ENCODE data around the gene FTSJ1.
"Not testable (repeated sequence)": the region's sequence is repeated elsewhere in the genome, so short reads cannot be mapped to it uniquely, and the experiment has no call there.

The FTSJ1 gene

DNA sequence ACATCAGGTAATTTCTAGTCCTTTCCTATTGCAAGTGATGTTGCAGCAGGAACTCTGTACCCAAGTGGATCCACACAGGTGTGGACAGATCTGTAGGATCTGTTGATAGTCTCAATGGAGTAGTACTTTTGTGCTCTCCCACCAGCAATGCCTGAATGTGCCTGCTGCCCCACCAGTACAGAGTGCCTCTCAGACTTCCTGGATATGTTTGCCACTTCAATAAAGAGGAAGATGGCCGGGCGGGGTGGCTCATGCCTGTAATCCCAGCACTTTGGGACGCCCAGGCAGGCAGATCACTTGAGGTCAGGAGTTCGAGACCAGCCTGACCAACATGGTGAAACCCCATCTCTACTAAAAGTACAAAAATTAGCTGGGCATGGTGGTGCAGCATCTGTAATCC is 43.5 kb downstream of the FTSJ1 start:
- H2BK12ac ChIP-seq (ENCODE audit: low read length in 2 of 2); H3K9ac ChIP-seq (ENCODE audit: low read length); H3K14ac ChIP-seq (ENCODE audit: low read length in 2 of 2); H2BK120ac ChIP-seq (ENCODE audit: low read depth, low read length); H4K8ac ChIP-seq (ENCODE audit: low read length); H3K27me3 ChIP-seq (ENCODE audit: control insufficient read depth in 1 of 2, insufficient read depth in 1 of 2, low read length in 2 of 2); H3K18ac ChIP-seq (ENCODE audit: low read depth in 1 of 2, low read length in 2 of 2); H3K79me1 ChIP-seq (replicated peaks; ENCODE audit: low read length, poor library complexity, severe bottlenecking); H3K4me2 ChIP-seq (ENCODE audit: low read length, poor library complexity, severe bottlenecking); H2AFZ ChIP-seq (ENCODE audit: low read depth, low read length); H3K9me3 ChIP-seq (ENCODE audit: control insufficient read depth, low read length); H4K91ac ChIP-seq (ENCODE audit: low read length); DNase-seq; H3K27ac ChIP-seq (ENCODE audit: low read length, poor library complexity, severe bottlenecking); H3K4me3 ChIP-seq (ENCODE audit: insufficient read depth in 1 of 2, low read depth in 1 of 2, low read length in 2 of 2); H2BK5ac ChIP-seq (ENCODE audit: low read depth, low read length, poor library complexity, severe bottlenecking); H2BK15ac ChIP-seq (ENCODE audit: low read depth, poor library complexity, severe bottlenecking); H3K23ac ChIP-seq (ENCODE audit: low read length in 2 of 2); H2AK5ac ChIP-seq (ENCODE audit: low read length, severe bottlenecking); H3K4ac ChIP-seq (ENCODE audit: low read depth in 1 of 2, low read length in 2 of 2); H3K4me1 ChIP-seq (ENCODE audit: control insufficient read depth, insufficient read depth, low read depth, low read length): not testable (repeated sequence)
- H3K36me3 ChIP-seq (ENCODE audit: control insufficient read depth in 1 of 2, insufficient read depth in 2 of 2, low read depth in 1 of 2, low read length in 2 of 2), result peaks cover 17 to 25% of the 10 kb centered on the region in 2 experiments
- WGBS, result 90% methylated on average over 3 of the region's 4 CpGs

DNA sequence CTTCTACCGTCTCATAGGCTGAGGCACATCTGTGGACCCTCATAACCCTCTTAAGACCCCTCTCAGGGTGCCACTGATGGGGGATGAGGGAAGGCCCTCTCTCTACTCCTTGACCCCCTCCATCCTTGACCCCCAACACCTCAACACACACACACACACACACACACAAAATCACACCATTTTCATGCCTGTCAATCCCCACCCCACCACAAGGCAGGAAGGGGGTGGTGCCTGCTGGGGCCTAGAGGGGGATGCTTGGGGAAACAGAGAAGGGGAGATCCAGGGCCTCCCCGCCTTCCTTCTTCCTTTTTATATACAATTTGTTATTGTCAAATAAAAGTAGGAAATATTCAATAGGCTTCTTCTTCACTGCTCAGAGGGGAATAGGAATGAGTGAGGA is 44.5 kb downstream of the FTSJ1 start:
- Histone ChIP-seq H3K4me2 (ENCODE audit: low read length, poor library complexity, severe bottlenecking) (no peak overlapping the region), H3K27me3 (ENCODE audit: control insufficient read depth in 1 of 2, insufficient read depth in 1 of 2, low read length in 2 of 2) (no peaks in the 10 kb centered on the region), H3K4ac (ENCODE audit: low read depth in 1 of 2, low read length in 2 of 2) (peak overlapping the region in 1 of 2 experiments; percentile 58), H3K4me3 (ENCODE audit: insufficient read depth in 1 of 2, low read depth in 1 of 2, low read length in 2 of 2) (no peak overlapping the region), H4K91ac (ENCODE audit: low read length) (no peak overlapping the region), H3K79me1 (replicated peaks; ENCODE audit: low read length, poor library complexity, severe bottlenecking) (peaks cover 4% of the 10 kb centered on the region), H3K23ac (ENCODE audit: low read length in 2 of 2) (no peak overlapping the region), H2BK15ac (ENCODE audit: low read depth, poor library complexity, severe bottlenecking) (no peak overlapping the region), H3K9me3 (ENCODE audit: control insufficient read depth, low read length) (no peaks in the 10 kb centered on the region), H2BK12ac (ENCODE audit: low read length in 2 of 2) (no peak overlapping the region), H2BK120ac (ENCODE audit: low read depth, low read length) (no peak overlapping the region), H2AK5ac (ENCODE audit: low read length, severe bottlenecking) (no peak overlapping the region), H2AFZ (ENCODE audit: low read depth, low read length) (no peak overlapping the region), H3K36me3 (ENCODE audit: control insufficient read depth in 1 of 2, insufficient read depth in 2 of 2, low read depth in 1 of 2, low read length in 2 of 2) (peaks cover 12 to 18% of the 10 kb centered on the region in 2 experiments), H3K4me1 (ENCODE audit: control insufficient read depth, insufficient read depth, low read depth, low read length) (peaks cover 2% of the 10 kb centered on the region), H3K9ac (ENCODE audit: low read length) (no peak overlapping the region), H3K18ac (ENCODE audit: low read depth in 1 of 2, low read length in 2 of 2) (no peak overlapping the region), H2BK5ac (ENCODE audit: low read depth, low read length, poor library complexity, severe bottlenecking) (no peak overlapping the region), H4K8ac (ENCODE audit: low read length) (no peak overlapping the region), H3K27ac (ENCODE audit: low read length, poor library complexity, severe bottlenecking) (no peak overlapping the region), H3K14ac (ENCODE audit: low read length in 2 of 2) (no peak overlapping the region)
- DNase-seq, result no peak
- no CpG with 5 or more reads among the region's 2 CpGs for WGBS

DNA sequence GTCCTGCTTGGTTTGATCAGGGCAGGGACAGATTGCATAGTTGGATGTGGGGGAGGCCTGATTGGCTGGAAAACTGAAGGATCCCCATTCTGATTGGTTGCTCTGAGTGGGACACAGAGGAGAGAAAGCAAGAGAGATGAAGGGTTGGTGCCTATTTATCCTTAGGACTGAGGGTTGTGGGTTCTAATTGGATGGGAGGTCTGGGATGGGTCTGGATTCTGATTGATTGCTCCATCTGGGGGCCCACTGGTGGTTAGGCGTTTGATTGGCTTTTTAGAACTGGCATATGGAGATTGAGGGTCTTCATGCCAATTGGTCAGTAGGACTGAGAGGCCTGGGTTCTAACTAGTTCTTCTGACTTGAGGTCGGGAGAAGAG is 45.0 kb downstream of the FTSJ1 start:
- peaks cover 4% of the 10 kb centered on the region for H3K79me1 ChIP-seq (replicated peaks; ENCODE audit: low read length, poor library complexity, severe bottlenecking)
- H3K9ac ChIP-seq (ENCODE audit: low read length), result peak overlapping the region; percentile 77
- H3K18ac ChIP-seq (ENCODE audit: low read depth in 1 of 2, low read length in 2 of 2), result no peak overlapping the region
- no peak overlapping the region for H4K8ac ChIP-seq (ENCODE audit: low read length)
- no peak overlapping the region for H3K4ac ChIP-seq (ENCODE audit: low read depth in 1 of 2, low read length in 2 of 2)
- H3K4me1 ChIP-seq (ENCODE audit: control insufficient read depth, insufficient read depth, low read depth, low read length), result peaks cover 2% of the 10 kb centered on the region
- peak overlapping the region; percentile 74 for H3K4me2 ChIP-seq (ENCODE audit: low read length, poor library complexity, severe bottlenecking)
- peaks cover 11 to 13% of the 10 kb centered on the region in 2 experiments for H3K36me3 ChIP-seq (ENCODE audit: control insufficient read depth in 1 of 2, insufficient read depth in 2 of 2, low read depth in 1 of 2, low read length in 2 of 2)
- H2BK120ac ChIP-seq (ENCODE audit: low read depth, low read length), result no peak overlapping the region
- no peak overlapping the region for H3K14ac ChIP-seq (ENCODE audit: low read length in 2 of 2)
- no peaks in the 10 kb centered on the region for H3K27me3 ChIP-seq (ENCODE audit: control insufficient read depth in 1 of 2, insufficient read depth in 1 of 2, low read length in 2 of 2)
- no peak for DNase-seq
- H3K9me3 ChIP-seq (ENCODE audit: control insufficient read depth, low read length), result no peaks in the 10 kb centered on the region
- no peak overlapping the region for H4K91ac ChIP-seq (ENCODE audit: low read length)
- H2BK5ac ChIP-seq (ENCODE audit: low read depth, low read length, poor library complexity, severe bottlenecking), result no peak overlapping the region
- no peak overlapping the region for H3K27ac ChIP-seq (ENCODE audit: low read length, poor library complexity, severe bottlenecking)
- H2BK15ac ChIP-seq (ENCODE audit: low read depth, poor library complexity, severe bottlenecking), result no peak overlapping the region
- WGBS, result 51% methylated on average over 2 of the region's 2 CpGs
- no peak overlapping the region for H3K23ac ChIP-seq (ENCODE audit: low read length in 2 of 2)
- H2BK12ac ChIP-seq (ENCODE audit: low read length in 2 of 2), result no peak overlapping the region
- no peak overlapping the region for H2AFZ ChIP-seq (ENCODE audit: low read depth, low read length)
- peak overlapping the region in 1 of 2 experiments; percentile 76 for H3K4me3 ChIP-seq (ENCODE audit: insufficient read depth in 1 of 2, low read depth in 1 of 2, low read length in 2 of 2)
- no peak overlapping the region for H2AK5ac ChIP-seq (ENCODE audit: low read length, severe bottlenecking)

DNA sequence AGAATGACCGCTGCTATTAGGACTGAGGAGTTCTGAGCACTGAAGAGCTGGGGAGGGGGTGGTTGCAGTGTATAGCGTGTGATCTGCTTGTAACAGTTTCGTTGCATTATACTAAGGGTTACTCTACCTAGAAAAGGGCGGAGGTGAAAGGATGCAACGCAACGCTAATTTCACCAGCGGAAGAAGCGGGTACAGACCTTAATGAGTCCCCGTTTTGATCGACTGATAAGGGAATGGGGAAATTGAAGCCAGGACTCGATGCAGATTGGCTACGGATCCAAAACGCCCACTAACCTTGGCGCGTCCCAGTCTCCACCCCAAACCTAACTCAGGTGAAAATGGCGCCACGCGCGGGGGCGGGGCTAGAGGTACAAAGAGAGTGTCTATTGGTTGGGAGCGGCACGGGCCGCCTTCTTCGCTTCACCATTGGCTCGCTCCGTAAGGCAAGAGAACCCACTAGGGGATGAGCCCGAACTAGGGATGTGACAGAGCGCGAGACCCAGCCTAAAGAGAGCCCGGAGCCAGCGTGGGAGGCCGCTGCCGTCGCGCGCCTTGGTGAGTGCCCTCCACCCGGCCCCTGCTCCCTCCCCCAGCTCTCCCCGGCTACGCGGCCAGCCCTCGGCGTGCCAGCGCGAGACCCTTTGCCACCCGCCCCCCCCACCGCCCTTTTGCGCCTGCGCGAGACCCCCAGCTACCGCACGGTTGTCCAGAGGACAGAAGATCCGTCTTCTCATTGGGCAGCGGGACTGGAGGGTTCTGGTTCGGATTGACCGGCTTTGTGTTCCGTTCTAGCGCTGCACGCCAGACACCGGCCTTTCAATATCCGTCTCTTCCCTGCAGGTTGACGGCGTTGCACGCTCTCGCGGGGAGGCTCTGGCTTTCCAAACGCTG is 45.6 kb downstream of the FTSJ1 start, which contains the start of gene EBP:
EBP (plus strand) TSS at position 456 of the 891 bp plus-strand sequence. CDS start 1,964 bp downstream, outside the sequence.
- peak within 1 kb of the TSS; percentile 39 for H2AFZ ChIP-seq (ENCODE audit: low read depth, low read length)
- H2BK12ac ChIP-seq (ENCODE audit: low read length in 2 of 2), result no peak within 1 kb of the TSS
- no peaks in the 10 kb centered on the region for H3K9me3 ChIP-seq (ENCODE audit: control insufficient read depth, low read length)
- peaks cover 4% of the 10 kb centered on the region for H3K79me1 ChIP-seq (replicated peaks; ENCODE audit: low read length, poor library complexity, severe bottlenecking)
- no peak within 1 kb of the TSS for H2AK5ac ChIP-seq (ENCODE audit: low read length, severe bottlenecking)
- peaks cover 9 to 10% of the 10 kb centered on the region in 2 experiments for H3K36me3 ChIP-seq (ENCODE audit: control insufficient read depth in 1 of 2, insufficient read depth in 2 of 2, low read depth in 1 of 2, low read length in 2 of 2)
- H2BK15ac ChIP-seq (ENCODE audit: low read depth, poor library complexity, severe bottlenecking), result peak within 1 kb of the TSS; percentile 28
- H3K27ac ChIP-seq (ENCODE audit: low read length, poor library complexity, severe bottlenecking), result peak within 1 kb of the TSS; percentile 69
- H3K4ac ChIP-seq (ENCODE audit: low read depth in 1 of 2, low read length in 2 of 2), result peak within 1 kb of the TSS in 1 of 2 experiments; percentile 7
- H2BK5ac ChIP-seq (ENCODE audit: low read depth, low read length, poor library complexity, severe bottlenecking), result no peak within 1 kb of the TSS
- H3K4me3 ChIP-seq (ENCODE audit: insufficient read depth in 1 of 2, low read depth in 1 of 2, low read length in 2 of 2), result peak within 1 kb of the TSS; percentile 68 to 76
- DNase-seq, result peak; percentile 88
- H2BK120ac ChIP-seq (ENCODE audit: low read depth, low read length), result no peak within 1 kb of the TSS
- H3K18ac ChIP-seq (ENCODE audit: low read depth in 1 of 2, low read length in 2 of 2), result peak within 1 kb of the TSS in 1 of 2 experiments; percentile 82
- no peaks in the 10 kb centered on the region for H3K27me3 ChIP-seq (ENCODE audit: control insufficient read depth in 1 of 2, insufficient read depth in 1 of 2, low read length in 2 of 2)
- no peak within 1 kb of the TSS for H3K23ac ChIP-seq (ENCODE audit: low read length in 2 of 2)
- H3K14ac ChIP-seq (ENCODE audit: low read length in 2 of 2), result peak within 1 kb of the TSS in 1 of 2 experiments; percentile 32
- peak within 1 kb of the TSS; percentile 77 for H4K8ac ChIP-seq (ENCODE audit: low read length)
- 1% methylated on average over 44 of the region's 66 CpGs for WGBS
- peaks cover 2% of the 10 kb centered on the region for H3K4me1 ChIP-seq (ENCODE audit: control insufficient read depth, insufficient read depth, low read depth, low read length)
- peak within 1 kb of the TSS; percentile 91 for H3K4me2 ChIP-seq (ENCODE audit: low read length, poor library complexity, severe bottlenecking)
- no peak within 1 kb of the TSS for H4K91ac ChIP-seq (ENCODE audit: low read length)
- H3K9ac ChIP-seq (ENCODE audit: low read length), result peak within 1 kb of the TSS; percentile 77

Measured in mesenchymal stem cell (in vitro differentiated cells and primary cell).